Gastrocnemius medialis (tissue), 4 donors: ENCODE results near the gene TMEM42. TPM values are rescaled to one million over a fixed set of nuclear protein-coding genes. Genes with fewer than 3 reads are reported as not detected.

ENCODE experiments used
- ATAC-seq, 2 donors: fragments of 150-250 bp; one replicate each; pipeline ENCODE4 v1.9.1; 2016
- DNase-seq, 2 donors: peaks; one replicate each; pipeline ENCODE4 v3.0.0-alpha.2; 2019
- H3K27ac ChIP-seq, 4 donors: fragments of 200-600 bp; sonication (generic); 1 replicate in 1 of 4; 2 replicates in 3 of 4; pipeline ENCODE4 v1.5.1; 2016 to 2018; ENCODE audit warnings: mild to moderate bottlenecking in 2 of 4, moderate library complexity in 1 of 4
- H3K27me3 ChIP-seq, 3 donors: fragments of 200-600 bp; sonication (generic) in 2 of 3; 1 replicate in 1 of 3; 2 replicates in 2 of 3; pipeline versions ENCODE4 v1.5.1 to v1.6.0; 2016 to 2019; ENCODE audit warnings: mild to moderate bottlenecking in 1 of 3, moderate library complexity in 1 of 3
- H3K36me3 ChIP-seq, 2 donors: fragments of 200-600 bp; sonication (generic) in 1 of 2; one replicate each; pipeline ENCODE4 v1.5.1; 2017 to 2018
- H3K4me1 ChIP-seq, 2 donors: fragments of 200-600 bp; sonication (generic) in 1 of 2; one replicate each; pipeline ENCODE4 v1.5.1; 2016 to 2017; ENCODE audit warnings: mild to moderate bottlenecking in 2 of 2
- H3K4me3 ChIP-seq, 4 donors: fragments of 200-600 bp; sonication (generic) in 3 of 4; 1 replicate in 1 of 4; 2 replicates in 3 of 4; pipeline ENCODE4 v1.5.1; 2016 to 2019; ENCODE audit warnings: mild to moderate bottlenecking in 2 of 4
- H3K9me3 ChIP-seq, 3 donors: fragments of 200-600 bp; sonication (generic) in 2 of 3; 1 replicate in 1 of 3; 2 replicates in 2 of 3; pipeline ENCODE4 v1.5.1; 2016 to 2019
- CTCF ChIP-seq, 5 experiments: fragments of 450-650 bp in 3 of 5; fragments of 200-600 bp in 2 of 5; sonication (generic) in 2 of 5; IDR thresholded peaks in 4 of 5; conservative IDR thresholded peaks in 1 of 5; 1 replicate in 4 of 5; 2 replicates in 1 of 5; pipeline ENCODE4 v1.5.1; 2016 to 2019; ENCODE audit warnings: antibody characterized with exemption in 5 of 5, mild to moderate bottlenecking in 3 of 5, moderate library complexity in 3 of 5
- POLR2A ChIP-seq, 2 donors: fragments of 450-650 bp; IDR thresholded peaks; one replicate each; pipeline ENCODE4 v1.6.1; 2017; ENCODE audit warnings: antibody characterized with exemption in 2 of 2, mild to moderate bottlenecking in 2 of 2, moderate library complexity in 2 of 2
- in situ Hi-C, 4 donors: fragments of 200-750 bp; cut with MboI; loops; one replicate each; pipeline versions ENCODE4 v1.15.0 to v1.8.0; 2017; ENCODE audit warnings: low sequenced_read_pairs in 4 of 4
- intact Hi-C: fragments of 100-400 bp; cut with DNase I; formaldehyde crosslinking; loops from one replicate; pipeline ENCODE4 v1.15.1; 2023; ENCODE audit warnings: low total_unique reads
- total RNA-seq, 4 donors: library from RNA; depleted of rRNA; stranded (reverse); fragments of >200 nt; gene quantifications; one replicate each; pipeline versions ENCODE4 v1.1.0 to v1.2.3, GENCODE V29; 2016

TMEM42 gene
- total RNA-seq, 4 donors from 2014 or later: 7.2 to 19.7 (median 14.9) TPM

GRCh38 chr3:44860117-44860516, 1.6 kb upstream of the TMEM42 start:
- Histone ChIP-seq H3K36me3 (no peaks in the 10 kb centered on the region), H3K27ac (no peak overlapping the region), H3K4me3 (no peak overlapping the region), H3K4me1 (peaks cover 9 to 11% of the 10 kb centered on the region in 2 donors), H3K27me3 (no peaks in the 10 kb centered on the region), H3K9me3 (no peaks in the 10 kb centered on the region)
- in situ Hi-C loops: no loop called here
- intact Hi-C loops: loop anchor here (2.0 to 5.0 kb wide), 4 partner anchors 99 to 538 kb away; partner anchors contain the start of genes EXOSC7, KIAA1143, KIF15 and ZDHHC3
- no peak for ATAC-seq
- DNase-seq: no peak
- no peak for TF ChIP-seq POLR2A (IDR thresholded peaks at IDR 0.05)
- no peak for TF ChIP-seq CTCF (IDR thresholded peaks at IDR 0.05 in 4 of 5, conservative IDR thresholded peaks at IDR 0.05 in 1 of 5)

- H3K9me3 ChIP-seq: no peaks in the 10 kb centered on the region
- no peaks in the 10 kb centered on the region for H3K36me3 ChIP-seq
- no peak for TF ChIP-seq POLR2A (IDR thresholded peaks at IDR 0.05)
- TF ChIP-seq CTCF (IDR thresholded peaks at IDR 0.05 in 4 of 5, conservative IDR thresholded peaks at IDR 0.05 in 1 of 5): no peak
- intact Hi-C loops (loop anchor here (5.0 kb wide), 3 partner anchors 115 to 540 kb away; partner anchors contain the start of genes EXOSC7, ZDHHC3 and ZNF502), in situ Hi-C loops (no loop called here)
- peak overlapping the region; percentile 84 to 97 (median 90) for H3K27ac ChIP-seq
- peak overlapping the region; percentile 59 to 90 (median 71) for H3K4me3 ChIP-seq
- H3K27me3 ChIP-seq: no peaks in the 10 kb centered on the region
- ATAC-seq (peak; percentile 53 to 64), DNase-seq (no peak)
- peaks cover 11 to 17% of the 10 kb centered on the region in 2 donors for H3K4me1 ChIP-seq
These were observed 520 bp downstream of the TMEM42 start for GRCh38 chr3:44862226-44862637.

GRCh38 chr3:44865272-44866035, 3.7 kb downstream of the TMEM42 start:
- Histone ChIP-seq H3K4me1 (peaks cover 11 to 17% of the 10 kb centered on the region in 2 donors), H3K36me3 (no peaks in the 10 kb centered on the region), H3K4me3 (no peak overlapping the region), H3K27me3 (no peaks in the 10 kb centered on the region), H3K27ac (peak overlapping the region; percentile 6 to 61 (median 44)), H3K9me3 (no peaks in the 10 kb centered on the region)
- intact Hi-C loops: no loop called here
- ATAC-seq (no peak), DNase-seq (no peak)
- TF ChIP-seq CTCF (IDR thresholded peaks at IDR 0.05 in 4 of 5, conservative IDR thresholded peaks at IDR 0.05 in 1 of 5) (no peak), POLR2A (IDR thresholded peaks at IDR 0.05) (no peak)
- in situ Hi-C loops: no loop called here

DNA sequence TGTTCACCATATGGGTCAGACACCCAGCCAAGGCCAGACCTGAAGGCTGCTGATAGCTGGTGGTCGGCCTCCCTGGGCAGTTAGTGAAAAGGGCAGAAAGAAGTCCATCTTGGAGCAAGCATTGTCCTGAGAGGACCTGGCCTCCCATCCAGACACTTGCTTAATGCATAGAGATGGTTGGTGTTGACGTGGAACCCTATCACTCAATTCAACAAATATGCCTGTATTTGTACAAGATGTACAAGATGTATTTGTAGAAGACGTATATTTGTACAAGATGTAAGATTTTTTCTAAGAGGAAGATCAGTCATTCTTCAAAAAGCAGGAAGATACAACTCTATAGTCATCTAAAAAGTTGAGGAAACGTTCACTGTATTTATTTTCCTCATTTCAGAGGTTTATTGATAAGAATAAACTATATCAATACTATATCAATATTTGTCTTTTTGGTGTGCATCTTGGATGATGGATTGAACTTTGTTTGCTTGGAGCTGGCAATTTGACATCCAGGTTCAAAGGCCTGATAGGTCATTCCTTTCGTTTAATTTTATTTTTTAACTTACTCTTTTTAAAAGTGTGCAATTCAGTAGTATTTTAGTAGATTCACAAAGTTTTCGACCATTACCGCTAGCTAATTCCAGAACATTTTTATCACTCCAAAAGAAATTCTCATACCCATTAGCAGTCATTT, 5.9 kb downstream of the TMEM42 start:
- no peaks in the 10 kb centered on the region for H3K9me3 ChIP-seq
- in situ Hi-C loops: no loop called here

More for the DNA sequence above, 5.9 kb downstream of the TMEM42 start:
- H3K4me1 ChIP-seq: peaks cover 5 to 13% of the 10 kb centered on the region in 2 donors
- H3K27me3 ChIP-seq: no peaks in the 10 kb centered on the region
- H3K4me3 ChIP-seq: no peak overlapping the region
- no peak for DNase-seq
- no peak for ATAC-seq
- intact Hi-C loops: no loop called here
- H3K36me3 ChIP-seq: no peaks in the 10 kb centered on the region
- TF ChIP-seq CTCF (IDR thresholded peaks at IDR 0.05 in 4 of 5, conservative IDR thresholded peaks at IDR 0.05 in 1 of 5): no peak
- TF ChIP-seq POLR2A (IDR thresholded peaks at IDR 0.05): no peak
- no peak overlapping the region for H3K27ac ChIP-seq
